Stimulated activated CD4-positive, alpha-beta T cell treated with anti-CD3 and anti-CD28 coated beads, Interleukin-4, amount 100 ng/mL, for 24 hours (primary cell): Measurements from ENCODE around the gene ZPR1.
"Not testable (repeated sequence)": the region's sequence is repeated elsewhere in the genome, so short reads cannot be mapped to it uniquely, and the experiment has no call there.

Experiments used
- DNase-seq: peaks from one replicate; pipeline ENCODE4 v3.0.0-alpha.2; 2020

ZPR1 gene

DNA sequence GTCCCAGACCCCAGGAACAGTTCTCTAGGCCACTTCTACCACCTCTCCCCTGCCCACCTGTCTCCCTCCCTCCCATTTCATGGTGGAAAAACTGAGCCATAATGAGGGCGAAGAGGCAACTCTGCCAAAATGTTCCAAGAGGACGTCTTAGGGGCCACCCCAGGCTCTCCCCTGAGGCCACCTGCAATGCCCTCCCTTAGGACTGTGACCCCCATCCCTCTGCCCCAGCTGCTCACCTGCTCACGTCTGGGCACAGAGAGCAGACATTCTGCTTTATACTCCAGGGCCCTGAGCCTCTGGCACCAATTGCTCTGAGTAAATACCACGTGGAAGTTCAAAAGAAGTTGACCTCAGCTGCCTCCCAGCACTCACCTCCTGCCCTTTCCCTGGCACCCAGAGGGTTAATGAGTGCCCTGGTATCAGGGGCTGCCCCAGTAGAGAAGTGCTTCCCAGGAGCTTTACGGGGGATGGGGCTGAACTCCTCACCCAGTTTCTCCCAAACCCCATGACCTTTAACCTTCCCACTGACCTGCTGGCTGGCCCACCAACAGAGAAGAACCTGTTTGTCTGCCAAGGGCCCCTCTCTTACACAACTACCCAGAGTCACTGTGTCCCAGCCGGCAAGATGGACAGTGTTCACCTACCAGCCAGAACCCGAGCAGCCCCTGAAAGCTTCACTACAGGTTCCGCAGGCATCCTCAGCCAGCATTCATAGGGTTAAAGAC lies 4.5 kb upstream of the ZPR1 start:
- no peak for DNase-seq

DNA sequence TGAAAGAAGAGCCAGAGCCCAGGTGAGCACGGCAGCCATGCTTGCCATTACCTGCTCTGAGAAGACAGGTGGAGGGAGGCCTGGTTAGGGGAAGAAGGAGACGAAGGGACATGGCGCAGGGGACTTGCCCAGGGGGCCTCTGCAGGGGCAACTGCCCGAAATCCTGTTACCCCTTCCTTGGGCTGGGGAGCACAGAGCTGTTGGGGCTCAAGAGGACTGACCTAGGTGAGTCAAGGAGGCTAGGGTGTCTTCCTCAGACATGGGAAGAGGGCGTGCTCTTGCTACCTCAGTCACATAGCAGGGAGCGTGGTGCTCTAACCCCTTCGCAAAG lies 4.0 kb upstream of the ZPR1 start, which contains the start of gene APOA5:
TSS of gene APOA5 (minus strand) at position 67 of the 331 bp plus-strand sequence. CDS start at position 48, 19 bp downstream.
- DNase-seq, result no peak

DNA sequence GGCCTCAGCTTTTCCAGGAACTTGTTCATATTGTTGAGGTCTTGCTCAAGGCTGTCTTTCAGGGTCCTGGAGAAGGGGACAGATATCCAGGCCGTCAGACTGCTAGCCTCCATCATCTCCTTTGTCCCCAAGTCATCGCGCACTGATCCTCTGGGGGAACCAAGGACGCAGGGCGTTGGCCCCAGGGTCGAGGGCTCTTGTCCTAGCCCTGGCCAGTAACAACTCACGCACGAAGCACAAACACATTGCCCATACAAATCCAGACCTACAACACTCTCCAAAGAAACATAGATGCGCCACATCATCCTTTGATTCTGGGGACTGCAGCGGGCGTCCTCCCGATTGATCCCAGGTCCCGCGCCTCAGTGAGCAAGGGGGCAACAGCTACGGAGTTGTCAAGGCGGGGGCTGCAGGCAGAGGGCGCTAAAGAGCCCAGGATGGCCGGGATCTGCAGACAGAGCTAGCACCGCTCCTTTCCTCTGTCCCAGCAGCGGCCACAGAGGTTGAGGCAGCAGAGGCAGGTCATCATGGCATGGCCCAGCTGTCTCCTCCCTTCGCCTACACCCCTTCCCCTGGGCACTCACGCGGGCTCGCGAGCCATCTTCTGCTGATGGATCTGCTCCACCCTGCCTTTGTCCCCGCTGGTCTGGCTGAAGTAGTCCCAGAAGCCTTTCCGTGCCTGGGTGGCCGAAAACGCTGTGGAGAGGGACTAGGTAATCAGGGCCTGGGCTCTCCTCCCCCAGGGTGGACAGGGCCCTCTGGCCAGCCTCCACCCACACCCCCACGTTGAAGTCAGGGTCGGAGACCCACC lies 3.4 kb upstream of the ZPR1 start:
- DNase-seq, result peak; percentile 80

DNA sequence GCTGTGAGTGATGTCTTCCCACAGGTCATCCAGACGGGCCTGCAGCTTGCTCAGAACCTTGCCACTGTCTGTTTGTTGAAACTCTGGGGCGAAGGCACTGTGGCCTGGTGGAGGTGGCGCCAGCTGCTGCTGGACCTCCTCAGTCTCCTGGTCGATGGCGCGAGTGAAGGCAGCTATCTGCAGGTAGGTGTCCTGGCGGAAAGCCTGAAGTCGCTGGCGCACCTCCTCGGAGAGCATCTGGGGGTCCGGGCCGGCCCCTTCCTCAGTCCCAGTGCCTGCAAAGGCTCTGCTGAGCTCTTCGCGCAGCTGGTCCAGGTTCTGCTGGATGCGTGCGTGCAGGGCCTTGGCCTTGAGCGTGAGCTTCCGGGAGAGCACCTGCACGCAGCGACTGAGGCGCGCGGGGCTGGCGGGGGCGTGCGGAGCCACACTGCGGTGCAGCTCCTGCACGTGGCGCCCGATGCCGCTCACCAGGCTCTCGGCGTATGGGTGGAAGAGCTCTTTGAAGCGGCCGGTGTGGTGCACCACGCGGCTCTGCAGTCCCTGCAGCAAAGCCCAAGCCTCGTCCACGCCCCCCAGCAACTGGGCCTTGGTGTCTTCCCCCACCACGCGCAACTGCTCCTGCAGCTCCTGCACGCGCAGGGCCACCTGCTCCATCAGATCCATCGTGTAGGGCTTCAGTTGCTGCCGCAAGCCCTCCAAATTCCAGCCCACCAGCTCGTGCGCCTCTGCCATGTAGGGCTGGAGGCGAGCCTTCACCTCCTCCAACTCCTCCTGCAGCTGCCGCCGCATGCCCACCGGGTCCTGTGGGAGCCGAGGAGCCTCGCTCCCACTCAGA lies 2.6 kb upstream of the ZPR1 start:
- DNase-seq, result no peak

DNA sequence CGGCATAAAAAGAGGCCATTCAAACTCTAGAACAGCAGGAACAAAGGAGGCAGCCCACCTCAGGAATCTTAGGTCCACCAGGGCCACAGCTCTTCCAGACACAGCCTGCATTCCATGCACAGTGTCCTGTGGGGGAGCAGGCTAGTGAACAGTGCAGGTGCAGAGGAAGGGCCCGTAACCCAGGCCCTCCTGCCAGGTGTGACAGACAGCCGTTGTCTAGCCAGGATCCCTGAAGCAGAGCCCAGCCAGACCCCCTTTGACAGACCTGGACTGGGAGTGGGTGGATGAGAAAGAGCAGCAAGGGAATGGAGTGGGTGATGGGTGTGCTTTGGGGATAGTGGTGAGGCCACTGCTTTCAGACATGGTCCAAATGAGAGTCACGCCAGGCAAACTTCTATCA lies 1.2 kb upstream of the ZPR1 start:
- DNase-seq, result no peak

DNA sequence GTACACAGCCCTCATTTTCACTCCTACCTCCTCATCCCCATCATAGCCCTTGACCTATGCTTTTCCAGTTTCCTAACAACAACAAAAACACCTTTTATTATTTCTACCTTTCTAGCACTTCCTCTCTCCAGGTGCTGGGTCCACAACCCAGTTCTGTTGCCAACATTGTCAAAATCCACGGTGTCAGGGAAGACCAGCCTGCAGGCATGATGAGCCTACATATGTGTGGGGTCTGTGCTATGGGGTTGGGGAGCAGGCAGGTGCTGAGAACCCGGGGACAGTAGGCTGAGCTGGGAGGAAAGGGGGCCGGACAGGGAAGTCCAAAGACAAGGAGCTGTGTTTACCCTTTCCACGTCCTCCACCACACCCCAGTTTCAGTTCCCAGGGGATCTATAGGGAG lies 711 bp upstream of the ZPR1 start:
- no peak for DNase-seq

DNA sequence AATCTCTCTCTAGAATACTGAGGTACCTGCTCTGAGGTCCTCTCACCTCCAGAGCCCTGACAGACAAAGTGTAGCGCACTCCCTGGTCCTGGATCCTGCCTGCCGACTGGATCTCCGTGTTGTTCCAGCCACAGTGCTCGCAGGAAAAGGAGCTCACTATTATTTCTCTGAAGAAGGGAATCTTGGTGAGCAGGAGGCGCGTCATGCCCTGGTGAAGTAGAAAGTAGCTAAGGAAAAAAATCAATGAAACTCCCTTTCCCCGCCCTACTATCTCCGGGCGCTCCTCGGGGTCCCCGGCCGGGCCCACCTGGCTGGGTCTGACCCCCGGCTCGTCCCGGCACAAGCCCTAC lies 412 bp downstream of the ZPR1 start:
- DNase-seq, result no peak

DNA sequence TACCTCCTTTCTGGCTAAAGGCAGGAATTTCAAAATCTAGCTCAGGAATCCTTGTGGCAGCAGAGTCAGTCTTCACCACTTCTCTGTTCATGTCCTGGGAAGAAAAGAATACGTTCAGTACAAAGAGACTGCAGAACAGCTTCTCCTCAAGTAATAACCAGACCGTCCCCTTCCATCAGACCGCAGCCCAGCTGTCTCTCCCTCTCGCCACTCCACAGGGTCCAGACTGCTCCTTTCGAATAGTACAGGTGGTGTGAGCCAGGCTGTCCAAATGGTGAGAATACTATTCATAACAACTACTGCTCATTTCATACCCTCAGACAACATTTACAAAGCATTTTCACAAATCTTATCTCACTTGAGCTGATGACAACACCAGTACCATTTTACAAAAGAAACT lies 857 bp downstream of the ZPR1 start:
- no peak for DNase-seq

DNA sequence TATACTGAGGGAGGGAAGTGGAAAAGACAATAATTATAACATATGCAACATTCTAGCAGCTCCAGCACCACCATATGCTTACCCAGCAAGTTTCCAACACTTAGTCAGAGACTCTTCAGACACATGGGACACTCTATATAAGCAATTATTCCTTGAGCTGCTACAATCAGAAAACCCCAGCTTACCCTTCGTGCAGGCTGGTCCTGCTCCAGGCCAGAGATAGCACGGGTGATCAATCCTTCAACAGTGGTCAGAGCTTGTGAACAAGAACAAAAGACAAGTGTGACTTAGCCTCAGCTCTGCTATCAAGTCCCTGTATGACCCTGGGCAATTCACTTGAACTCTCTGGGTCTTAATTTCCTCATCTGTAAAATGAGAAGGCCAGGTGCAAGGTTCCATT lies 1.5 kb downstream of the ZPR1 start:
- no peak for DNase-seq

DNA sequence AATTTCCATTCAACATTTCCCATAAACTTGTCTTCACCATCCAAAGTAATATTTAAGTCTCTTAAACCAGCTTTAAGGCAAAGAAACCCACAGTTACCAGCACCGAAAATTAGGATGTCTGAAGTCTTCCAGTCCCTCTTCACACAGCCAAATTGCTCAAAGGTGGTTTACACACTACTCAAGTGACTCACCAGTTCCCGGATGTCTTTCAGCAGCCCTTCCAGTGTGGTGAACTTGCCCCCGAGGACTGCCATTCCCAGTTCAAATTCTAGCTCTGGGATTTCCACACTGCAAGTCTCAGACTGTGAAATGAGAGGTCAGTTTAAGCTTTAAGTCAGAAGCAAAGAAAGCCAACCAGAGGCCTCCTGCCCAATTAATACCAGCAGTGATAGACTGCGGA lies 5.1 kb downstream of the ZPR1 start:
- no peak for DNase-seq

DNA sequence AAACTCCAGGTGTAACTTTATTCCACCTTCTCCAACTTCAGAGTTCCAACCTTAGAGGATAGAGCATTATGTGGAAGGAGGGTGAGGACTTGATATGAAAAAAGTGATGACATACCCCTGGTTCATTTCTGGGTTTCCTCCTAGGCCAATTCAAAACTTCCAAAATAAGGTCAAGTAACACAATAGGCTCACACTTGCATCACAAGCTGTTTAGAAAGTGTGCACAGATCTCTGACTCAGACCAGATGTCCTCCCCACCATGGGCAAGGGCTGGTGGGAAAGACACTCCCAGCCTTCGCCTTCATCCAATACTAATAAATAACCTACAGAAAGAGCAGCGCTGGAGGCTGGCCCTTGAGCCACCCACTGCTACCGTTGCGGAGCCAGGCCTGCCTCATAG lies 9.3 kb downstream of the ZPR1 start:
- no peak for DNase-seq

DNA sequence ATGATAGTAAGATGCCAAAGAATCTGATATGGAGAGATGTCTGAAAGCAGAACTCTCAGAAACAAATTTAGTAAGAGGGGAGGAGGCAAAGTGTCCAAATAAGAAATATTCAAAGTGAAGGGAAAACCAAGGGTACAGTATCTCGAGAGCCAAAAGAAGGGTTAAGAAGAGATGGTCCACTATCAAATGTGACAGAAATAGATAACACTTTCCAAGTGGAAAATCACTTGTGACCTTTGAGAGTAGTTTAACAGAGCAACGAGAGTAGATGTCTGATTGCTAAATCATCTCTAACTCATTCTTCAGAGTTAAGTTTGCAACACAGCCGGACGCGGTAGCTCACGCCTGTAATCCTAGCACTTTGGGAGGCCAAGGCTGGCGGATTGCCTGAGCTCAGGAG lies 10.8 kb downstream of the ZPR1 start:
- no peak for DNase-seq

DNA sequence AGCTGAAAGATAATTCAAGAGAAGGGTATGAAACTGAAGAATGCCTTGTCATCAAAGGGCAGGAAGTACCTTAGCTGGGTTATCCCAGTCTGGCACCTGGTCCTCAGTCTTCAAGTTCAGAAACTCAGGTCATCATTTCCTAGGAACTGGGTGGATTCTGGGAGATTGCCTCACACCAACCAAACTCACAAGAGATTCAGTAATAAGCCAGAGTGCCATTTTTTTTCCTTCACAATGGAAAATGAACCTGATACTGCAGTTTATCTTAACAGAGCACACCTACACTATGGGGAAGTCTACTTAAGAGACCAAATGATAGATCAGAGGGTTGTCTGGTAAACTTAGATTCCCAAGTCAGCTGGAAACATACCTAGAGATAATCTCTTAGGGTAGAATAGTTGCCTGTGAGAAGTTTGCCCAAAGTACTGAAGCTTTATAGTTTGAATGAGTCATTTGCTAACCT lies 11.3 kb downstream of the ZPR1 start:
- DNase-seq, result no peak

DNA sequence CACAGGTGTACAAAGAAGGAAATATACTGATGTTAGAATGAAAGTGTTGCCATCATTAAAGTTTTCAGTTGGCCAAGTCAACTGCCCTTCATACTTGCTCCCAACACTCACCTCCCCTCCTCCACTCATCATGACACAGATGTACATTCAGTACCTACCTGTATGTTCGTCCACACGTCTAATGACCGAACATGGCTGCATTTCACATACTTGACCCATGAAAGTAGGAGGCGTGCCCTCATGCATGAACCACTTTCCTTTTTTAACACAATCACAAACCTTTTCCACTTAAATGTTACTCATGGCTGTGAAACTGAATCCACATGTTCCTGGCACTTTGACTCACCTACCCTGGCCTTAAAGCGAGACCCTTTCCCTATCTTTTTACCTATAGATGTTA lies 11.8 kb downstream of the ZPR1 start:
- DNase-seq, result no peak

DNA sequence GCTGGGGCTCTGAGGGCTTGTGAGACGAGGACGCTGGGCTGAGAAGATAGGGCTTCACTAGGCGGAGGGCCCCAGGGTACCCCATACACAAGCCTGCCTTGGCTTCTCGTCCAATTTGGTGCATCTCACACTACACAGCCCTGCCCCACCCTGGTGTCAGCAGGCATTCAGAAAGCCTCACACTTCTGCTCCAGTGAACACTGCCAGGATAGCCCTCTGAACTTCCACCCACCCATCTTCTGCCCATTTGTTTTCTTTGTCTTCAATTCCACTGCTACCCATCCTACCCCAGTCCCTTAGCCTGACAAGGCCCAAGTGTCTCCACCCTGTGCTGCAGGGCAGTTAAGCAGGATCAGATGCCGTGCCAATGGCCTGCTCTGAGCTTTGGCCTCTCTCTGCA lies 13.2 kb downstream of the ZPR1 start:
- no peak for DNase-seq

DNA sequence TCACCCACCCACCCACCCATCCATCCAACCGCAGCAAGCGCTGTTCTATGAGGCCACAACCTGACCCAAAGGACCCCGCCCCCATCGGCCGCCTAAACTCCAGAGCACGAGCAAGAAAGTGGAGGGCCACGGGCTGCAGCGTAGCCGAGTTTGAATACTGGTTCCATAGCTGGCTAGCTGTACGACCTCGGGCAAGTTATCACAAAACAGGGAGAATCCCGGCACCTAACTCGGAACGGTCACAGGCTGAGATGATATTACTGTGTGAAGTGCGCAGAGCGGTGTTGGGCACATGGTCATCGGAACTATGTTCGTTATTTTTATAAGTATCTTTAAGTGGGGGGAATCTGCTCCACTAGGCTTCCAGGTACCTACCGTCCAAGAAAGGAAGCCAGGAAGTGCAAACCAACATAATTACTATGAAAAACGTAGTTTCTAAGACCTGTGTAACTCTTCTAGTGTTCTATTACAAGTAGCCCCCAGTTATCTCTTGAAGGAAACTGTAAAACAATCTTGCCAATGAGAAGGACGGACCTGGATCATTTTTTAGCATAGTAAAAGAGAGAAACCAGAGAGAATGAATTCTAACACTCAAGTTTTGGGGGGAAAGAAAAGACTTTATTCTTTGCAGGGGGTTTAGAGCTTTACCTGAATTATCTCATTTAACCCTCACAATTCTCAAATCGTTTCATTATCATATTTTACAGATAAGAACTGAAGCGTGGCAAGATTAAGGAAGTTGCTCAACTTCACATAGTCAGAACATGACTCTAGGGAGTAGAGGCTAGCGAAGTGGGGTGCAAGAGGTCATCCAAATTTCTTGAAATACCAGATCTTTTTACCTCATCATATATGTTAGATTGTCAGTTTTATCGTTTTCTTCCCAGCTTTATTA lies 14.4 kb downstream of the ZPR1 start:
- DNase-seq, result no peak

DNA sequence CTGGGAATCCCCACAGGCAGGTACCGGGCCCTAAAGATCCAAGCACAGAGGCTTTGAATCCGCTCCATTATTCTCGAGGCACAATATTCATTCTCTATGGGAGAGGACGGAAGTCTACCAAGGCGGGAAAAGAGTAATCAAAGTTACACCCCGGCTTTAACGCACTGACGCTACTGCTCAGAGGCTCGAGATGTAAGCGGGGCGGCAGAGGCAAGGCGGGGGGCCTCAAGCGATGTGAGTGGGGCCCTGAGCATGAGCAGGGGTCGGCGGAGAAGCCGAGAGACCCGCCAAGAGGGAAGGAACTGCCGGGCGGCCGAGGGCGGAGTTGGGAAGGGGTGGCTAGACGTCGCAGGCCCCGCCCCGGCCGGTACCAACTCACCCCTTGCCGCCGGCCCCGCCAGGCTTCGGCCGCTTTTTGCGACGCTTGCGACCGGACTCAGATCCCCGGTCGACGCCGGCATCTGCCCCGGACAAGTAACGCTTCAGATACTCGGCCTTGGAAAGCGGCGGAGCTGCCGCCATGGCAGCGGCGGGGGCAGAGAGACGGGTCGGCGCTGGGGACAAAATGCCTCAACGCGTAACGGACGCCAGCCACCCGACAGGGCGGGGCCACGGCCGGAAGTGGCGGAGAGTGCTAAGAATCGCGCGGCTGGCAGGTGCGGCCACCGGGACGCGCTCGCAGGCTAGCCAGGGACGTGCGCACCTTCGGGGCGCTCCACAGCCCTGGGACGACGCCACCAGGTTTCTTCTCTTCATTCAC lies 15.2 kb downstream of the ZPR1 start, which contains the start of gene BUD13:
TSS of gene BUD13 (minus strand) at position 545 of the 760 bp plus-strand sequence. CDS start at position 522, 23 bp downstream.
- peak; percentile 95 for DNase-seq

DNA sequence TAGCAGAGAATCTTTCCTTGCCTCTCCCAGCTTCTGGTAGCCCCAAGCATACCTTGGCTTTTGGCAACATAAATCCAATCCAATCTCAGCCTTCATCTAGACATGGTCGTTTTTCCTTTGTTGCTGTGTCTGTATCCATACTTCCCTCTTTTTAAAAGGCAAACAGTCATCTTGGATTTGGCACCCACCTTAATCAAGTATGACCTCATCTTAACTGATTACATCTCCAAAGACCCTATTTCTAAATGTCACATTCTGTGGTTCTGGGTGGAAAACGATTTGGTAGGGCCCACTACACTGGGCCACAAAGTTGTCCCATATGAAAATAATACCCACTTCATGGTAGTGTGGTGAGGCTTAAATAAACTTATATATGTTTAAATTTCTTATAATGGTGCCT lies 15.9 kb downstream of the ZPR1 start:
- DNase-seq, result no peak

DNA sequence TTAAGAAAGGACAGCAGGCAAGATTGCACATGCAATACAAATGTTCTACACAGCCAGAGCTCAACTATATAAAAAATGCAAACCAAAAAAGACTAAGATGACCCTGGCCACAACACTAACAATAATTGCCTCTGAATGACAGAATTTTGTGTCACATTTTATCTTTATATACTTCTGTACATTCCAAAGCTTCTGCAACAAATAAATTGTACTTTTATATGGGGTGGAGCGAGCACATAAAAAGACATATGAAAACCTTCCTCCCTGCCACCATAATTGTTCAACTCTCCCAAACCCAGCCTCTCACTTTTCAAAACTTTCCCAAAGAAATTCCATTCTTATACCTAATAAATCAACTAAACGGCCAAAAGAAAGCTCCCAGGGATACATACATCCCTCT lies 25.7 kb downstream of the ZPR1 start:
- DNase-seq, result no peak

DNA sequence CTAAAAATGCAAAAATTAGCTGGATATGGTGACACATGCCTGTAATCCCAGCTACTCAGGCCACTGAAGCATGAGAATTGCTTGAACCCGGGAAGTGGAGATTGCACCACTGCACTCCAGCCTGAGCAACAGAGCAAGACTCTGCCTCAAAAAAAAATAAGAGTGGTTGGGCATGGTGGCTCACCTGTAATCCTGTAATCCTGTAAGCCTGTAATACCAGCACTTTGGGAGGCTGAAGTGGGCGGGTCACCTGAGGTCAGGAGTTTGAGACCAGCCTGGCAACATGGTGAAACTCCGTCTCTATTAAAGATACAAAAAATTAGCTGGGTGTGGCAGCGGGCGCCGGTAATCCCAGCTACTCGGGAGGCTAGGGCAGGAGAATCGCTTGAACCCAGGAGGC lies 31.8 kb downstream of the ZPR1 start:
- DNase-seq, result not testable (repeated sequence)

DNA sequence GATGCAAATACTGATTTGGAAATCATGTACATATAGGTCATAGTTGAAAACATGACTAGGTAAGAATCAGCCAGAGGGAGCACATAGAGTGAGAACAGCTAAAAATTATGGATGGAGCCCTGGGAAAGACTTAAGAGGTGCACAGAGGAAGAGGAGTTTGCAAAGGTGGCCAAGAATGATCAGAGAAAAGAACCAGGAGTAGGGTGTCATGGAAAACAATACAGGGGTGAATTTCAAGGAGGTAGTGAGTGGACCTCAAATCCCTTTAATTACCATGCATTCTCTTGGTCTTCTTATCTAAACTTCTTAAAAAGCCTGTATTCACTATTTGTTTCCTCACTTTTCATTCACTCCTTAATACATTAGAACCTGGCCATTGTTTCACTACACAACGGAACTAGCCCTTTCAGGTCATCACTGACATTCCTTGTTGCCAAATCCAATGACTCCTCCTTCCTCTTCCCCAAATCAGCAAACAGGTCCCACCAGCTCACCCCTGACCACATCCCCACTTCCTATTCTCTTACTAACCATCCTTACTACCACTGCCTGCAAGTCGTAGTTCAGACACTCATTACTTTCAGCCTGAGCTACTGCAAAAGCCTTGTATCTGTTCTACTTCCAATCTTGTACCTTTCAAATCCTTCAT lies 37.6 kb downstream of the ZPR1 start:
- no peak for DNase-seq
